Measurements from ENCODE around the gene TRIM45.

Gene TRIM45

DNA sequence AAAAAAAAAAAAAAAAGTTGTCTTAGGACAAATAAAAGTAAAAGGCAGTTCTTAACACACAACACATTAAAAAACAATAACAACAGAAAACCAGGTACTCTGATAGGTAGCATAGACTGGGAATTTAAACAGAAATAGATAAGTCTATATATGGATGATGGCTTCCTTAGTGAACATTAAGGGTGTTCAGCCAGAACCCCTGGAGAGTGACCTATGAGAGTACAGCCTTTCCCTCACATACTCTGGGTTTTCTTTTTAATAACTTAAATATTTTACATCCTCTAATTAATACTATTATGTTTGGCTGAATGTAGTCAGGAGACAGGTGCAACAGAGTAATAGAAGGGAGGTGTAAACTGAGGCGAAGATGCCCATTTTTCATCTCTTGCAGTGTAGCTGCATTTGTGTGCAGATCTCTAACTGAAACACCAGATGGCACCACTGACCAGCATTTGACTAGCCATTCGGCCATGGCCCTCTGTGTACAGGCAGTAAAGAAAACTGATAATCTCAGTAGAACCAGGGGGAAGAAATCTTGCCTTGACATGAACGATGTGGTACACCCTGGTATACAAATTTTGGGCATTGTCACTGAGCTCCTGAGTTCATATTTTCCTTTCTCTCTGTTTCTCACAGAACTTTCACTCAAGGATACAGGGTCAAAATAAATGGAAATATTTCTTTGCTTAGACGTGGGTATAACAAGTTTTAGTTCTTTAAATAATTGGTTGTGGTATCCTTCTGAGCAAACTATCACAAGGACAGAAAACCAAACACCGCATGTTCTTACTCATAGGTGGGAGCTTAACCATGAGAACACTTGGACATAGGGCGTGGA, 53.8 kb downstream of the TRIM45 start:
- DNase-seq, result peak; percentile 68
- H3K79me1 ChIP-seq (replicated peaks; ENCODE audit: low read length, poor library complexity, severe bottlenecking), result peaks cover 19% of the 10 kb centered on the region
- peaks cover 0 to 11% of the 10 kb centered on the region in 2 experiments for H3K36me3 ChIP-seq (ENCODE audit: control insufficient read depth in 1 of 2, insufficient read depth in 2 of 2, low read depth in 1 of 2, low read length in 2 of 2)
- H2AFZ ChIP-seq (ENCODE audit: low read depth, low read length), result no peak overlapping the region
- H3K27ac ChIP-seq (ENCODE audit: low read length, poor library complexity, severe bottlenecking), result no peak overlapping the region
- H4K91ac ChIP-seq (ENCODE audit: low read length), result no peak overlapping the region
- H2BK5ac ChIP-seq (ENCODE audit: low read depth, low read length, poor library complexity, severe bottlenecking), result no peak overlapping the region
- H3K4me3 ChIP-seq (ENCODE audit: insufficient read depth in 1 of 2, low read depth in 1 of 2, low read length in 2 of 2), result no peak overlapping the region
- no peak overlapping the region for H2AK5ac ChIP-seq (ENCODE audit: low read length, severe bottlenecking)
- H3K14ac ChIP-seq (ENCODE audit: low read length in 2 of 2), result no peak overlapping the region
- H4K8ac ChIP-seq (ENCODE audit: low read length), result no peak overlapping the region
- no peak overlapping the region for H2BK12ac ChIP-seq (ENCODE audit: low read length in 2 of 2)
- H3K9ac ChIP-seq (ENCODE audit: low read length), result no peak overlapping the region
- H2BK15ac ChIP-seq (ENCODE audit: low read depth, poor library complexity, severe bottlenecking), result no peak overlapping the region
- 72% methylated on average over 4 of the region's 6 CpGs for WGBS
- no peak overlapping the region for H3K4ac ChIP-seq (ENCODE audit: low read depth in 1 of 2, low read length in 2 of 2)
- H3K4me1 ChIP-seq (ENCODE audit: control insufficient read depth, insufficient read depth, low read depth, low read length), result no peaks in the 10 kb centered on the region
- no peak overlapping the region for H3K23ac ChIP-seq (ENCODE audit: low read length in 2 of 2)
- no peaks in the 10 kb centered on the region for H3K27me3 ChIP-seq (ENCODE audit: control insufficient read depth in 1 of 2, insufficient read depth in 1 of 2, low read length in 2 of 2)
- no peaks in the 10 kb centered on the region for H3K9me3 ChIP-seq (ENCODE audit: control insufficient read depth, low read length)
- no peak overlapping the region for H3K18ac ChIP-seq (ENCODE audit: low read depth in 1 of 2, low read length in 2 of 2)
- no peak overlapping the region for H3K4me2 ChIP-seq (ENCODE audit: low read length, poor library complexity, severe bottlenecking)
- no peak overlapping the region for H2BK120ac ChIP-seq (ENCODE audit: low read depth, low read length)

DNA sequence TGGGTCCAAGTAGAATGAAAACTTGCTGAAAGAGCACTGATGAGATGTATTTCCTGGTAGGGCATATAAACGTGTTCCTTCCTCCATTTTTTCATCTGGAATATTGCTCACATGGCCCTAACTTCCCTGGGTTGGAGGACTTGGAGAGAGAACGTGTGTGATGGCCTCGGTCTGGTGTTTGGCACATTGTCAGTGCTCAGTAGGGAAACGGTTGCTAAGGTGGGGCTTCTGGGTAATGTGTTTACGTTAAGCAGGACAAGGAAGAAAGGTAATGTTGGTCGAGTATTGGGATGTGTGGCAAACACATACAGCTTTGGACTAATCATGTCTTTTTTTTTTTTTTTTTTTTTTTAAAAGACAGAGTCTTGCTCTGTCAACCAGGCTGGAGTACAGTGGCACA, 55.2 kb downstream of the TRIM45 start:
- Histone ChIP-seq H3K4ac (ENCODE audit: low read depth in 1 of 2, low read length in 2 of 2) (no peak overlapping the region), H3K36me3 (ENCODE audit: control insufficient read depth in 1 of 2, insufficient read depth in 2 of 2, low read depth in 1 of 2, low read length in 2 of 2) (peaks cover 0 to 11% of the 10 kb centered on the region in 2 experiments), H3K14ac (ENCODE audit: low read length in 2 of 2) (no peak overlapping the region), H2BK12ac (ENCODE audit: low read length in 2 of 2) (no peak overlapping the region), H3K18ac (ENCODE audit: low read depth in 1 of 2, low read length in 2 of 2) (no peak overlapping the region), H2BK120ac (ENCODE audit: low read depth, low read length) (no peak overlapping the region), H2BK15ac (ENCODE audit: low read depth, poor library complexity, severe bottlenecking) (no peak overlapping the region), H3K9ac (ENCODE audit: low read length) (no peak overlapping the region), H3K27me3 (ENCODE audit: control insufficient read depth in 1 of 2, insufficient read depth in 1 of 2, low read length in 2 of 2) (no peaks in the 10 kb centered on the region), H3K4me2 (ENCODE audit: low read length, poor library complexity, severe bottlenecking) (no peak overlapping the region), H3K9me3 (ENCODE audit: control insufficient read depth, low read length) (no peaks in the 10 kb centered on the region), H4K91ac (ENCODE audit: low read length) (no peak overlapping the region), H4K8ac (ENCODE audit: low read length) (no peak overlapping the region), H2BK5ac (ENCODE audit: low read depth, low read length, poor library complexity, severe bottlenecking) (no peak overlapping the region), H2AFZ (ENCODE audit: low read depth, low read length) (no peak overlapping the region), H2AK5ac (ENCODE audit: low read length, severe bottlenecking) (no peak overlapping the region), H3K79me1 (replicated peaks; ENCODE audit: low read length, poor library complexity, severe bottlenecking) (peaks cover 13% of the 10 kb centered on the region), H3K27ac (ENCODE audit: low read length, poor library complexity, severe bottlenecking) (no peak overlapping the region), H3K23ac (ENCODE audit: low read length in 2 of 2) (no peak overlapping the region), H3K4me3 (ENCODE audit: insufficient read depth in 1 of 2, low read depth in 1 of 2, low read length in 2 of 2) (no peak overlapping the region), H3K4me1 (ENCODE audit: control insufficient read depth, insufficient read depth, low read depth, low read length) (no peaks in the 10 kb centered on the region)
- 99% methylated on average over 4 of the region's 6 CpGs for WGBS
- no peak for DNase-seq

DNA sequence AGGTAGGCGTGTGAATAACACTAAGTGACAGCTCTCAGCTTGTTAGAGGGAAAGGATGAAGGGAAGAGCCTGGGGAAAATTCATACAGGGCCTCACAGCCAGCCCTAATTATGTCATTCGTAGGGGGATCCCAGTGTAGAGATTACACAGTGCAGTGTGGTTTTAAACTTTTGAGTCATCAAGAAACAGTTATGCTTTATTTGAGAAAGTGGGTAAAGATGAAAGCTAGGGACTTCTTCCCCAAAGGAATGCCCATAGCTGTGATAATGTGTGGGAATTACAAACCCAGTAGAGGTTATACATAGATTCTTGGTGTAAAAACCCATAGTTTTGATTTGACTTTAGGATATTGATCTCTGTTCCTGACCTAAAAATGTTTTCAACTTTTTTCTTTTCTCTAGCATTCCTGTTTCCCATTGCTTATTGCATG, 59.5 kb downstream of the TRIM45 start:
- H3K4me3 ChIP-seq (ENCODE audit: insufficient read depth in 1 of 2, low read depth in 1 of 2, low read length in 2 of 2), result no peak overlapping the region
- H2BK5ac ChIP-seq (ENCODE audit: low read depth, low read length, poor library complexity, severe bottlenecking), result no peak overlapping the region
- H3K9me3 ChIP-seq (ENCODE audit: control insufficient read depth, low read length), result no peaks in the 10 kb centered on the region
- H2AK5ac ChIP-seq (ENCODE audit: low read length, severe bottlenecking), result no peak overlapping the region
- no peak overlapping the region for H2BK120ac ChIP-seq (ENCODE audit: low read depth, low read length)
- DNase-seq, result peak; percentile 89
- no peak overlapping the region for H4K8ac ChIP-seq (ENCODE audit: low read length)
- H3K27ac ChIP-seq (ENCODE audit: low read length, poor library complexity, severe bottlenecking), result no peak overlapping the region
- no peaks in the 10 kb centered on the region for H3K27me3 ChIP-seq (ENCODE audit: control insufficient read depth in 1 of 2, insufficient read depth in 1 of 2, low read length in 2 of 2)
- H3K4ac ChIP-seq (ENCODE audit: low read depth in 1 of 2, low read length in 2 of 2), result no peak overlapping the region
- H3K9ac ChIP-seq (ENCODE audit: low read length), result no peak overlapping the region
- no peak overlapping the region for H3K23ac ChIP-seq (ENCODE audit: low read length in 2 of 2)
- H3K18ac ChIP-seq (ENCODE audit: low read depth in 1 of 2, low read length in 2 of 2), result no peak overlapping the region
- H3K4me1 ChIP-seq (ENCODE audit: control insufficient read depth, insufficient read depth, low read depth, low read length), result peaks cover 5% of the 10 kb centered on the region
- no peak overlapping the region for H2AFZ ChIP-seq (ENCODE audit: low read depth, low read length)
- peaks cover 0 to 11% of the 10 kb centered on the region in 2 experiments for H3K36me3 ChIP-seq (ENCODE audit: control insufficient read depth in 1 of 2, insufficient read depth in 2 of 2, low read depth in 1 of 2, low read length in 2 of 2)
- 67% methylated on average over 2 of the region's 2 CpGs for WGBS
- H2BK12ac ChIP-seq (ENCODE audit: low read length in 2 of 2), result no peak overlapping the region
- no peak overlapping the region for H3K4me2 ChIP-seq (ENCODE audit: low read length, poor library complexity, severe bottlenecking)
- no peak overlapping the region for H3K14ac ChIP-seq (ENCODE audit: low read length in 2 of 2)
- peaks cover 7% of the 10 kb centered on the region for H3K79me1 ChIP-seq (replicated peaks; ENCODE audit: low read length, poor library complexity, severe bottlenecking)
- no peak overlapping the region for H4K91ac ChIP-seq (ENCODE audit: low read length)
- no peak overlapping the region for H2BK15ac ChIP-seq (ENCODE audit: low read depth, poor library complexity, severe bottlenecking)

Small RNA genes within 50 kb of the gene (small RNA-seq; reads per million reads assigned to genes)
- 52.9 reads per million, percentile 90 among the genes with 10 or more reads in this experiment for gene MIR942 (ENCODE audit: low read depth)

Data from mesenchymal stem cell (in vitro differentiated cells and primary cell).